NCI-H345 treated with DMSO at 0.1 percent for 48 hours (cell line): ENCODE results near the gene SFTA2.
A peak's percentile ranks its signal among the peaks of the same experiment; 100 is the strongest.

Experiments used
- DNase-seq: peaks from one replicate; lab custom pipeline; 2025; ENCODE audit not compliant: unreplicated experiment; lab: John Stamatoyannopoulos, UW

Gene SFTA2

DNA sequence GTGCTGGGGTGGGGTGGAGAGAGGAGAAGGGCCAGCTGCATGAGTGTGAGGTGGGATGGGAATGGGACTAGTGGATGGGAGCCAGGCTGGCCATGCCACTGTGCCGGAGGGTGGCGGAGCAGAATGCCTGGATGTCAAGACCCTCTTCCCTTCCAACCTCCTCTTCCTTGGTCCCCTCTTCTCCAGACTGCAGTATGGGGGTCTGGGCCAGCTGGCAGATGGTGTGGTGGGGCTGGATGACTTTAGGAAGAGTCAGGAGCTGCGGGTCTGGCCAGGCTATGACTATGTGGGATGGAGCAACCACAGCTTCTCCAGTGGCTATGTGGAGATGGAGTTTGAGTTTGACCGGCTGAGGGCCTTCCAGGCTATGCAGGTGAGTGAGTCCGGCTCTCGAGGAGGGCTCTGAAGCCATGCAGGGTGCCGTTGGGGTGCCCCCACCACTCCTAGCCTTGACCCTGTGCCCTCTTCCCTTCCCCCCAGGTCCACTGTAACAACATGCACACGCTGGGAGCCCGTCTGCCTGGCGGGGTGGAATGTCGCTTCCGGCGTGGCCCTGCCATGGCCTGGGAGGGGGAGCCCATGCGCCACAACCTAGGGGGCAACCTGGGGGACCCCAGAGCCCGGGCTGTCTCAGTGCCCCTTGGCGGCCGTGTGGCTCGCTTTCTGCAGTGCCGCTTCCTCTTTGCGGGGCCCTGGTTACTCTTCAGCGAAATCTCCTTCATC lies 40.0 kb downstream of the SFTA2 start:
- DNase-seq: no peak

DNA sequence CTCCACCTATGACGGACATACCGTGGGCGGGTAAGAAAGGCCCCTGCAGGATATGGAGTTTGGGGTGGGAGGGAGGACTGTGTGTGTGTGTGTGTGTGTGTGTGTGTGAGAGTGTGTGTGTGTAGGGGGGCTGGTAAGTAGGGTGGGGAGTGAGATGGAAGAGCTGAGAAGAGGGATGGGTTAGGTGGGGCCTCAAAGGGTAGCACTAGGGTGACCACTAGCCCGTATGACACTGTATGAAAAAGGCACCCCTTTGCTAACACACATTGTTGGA lies 40.6 kb downstream of the SFTA2 start:
- no peak for DNase-seq

DNA sequence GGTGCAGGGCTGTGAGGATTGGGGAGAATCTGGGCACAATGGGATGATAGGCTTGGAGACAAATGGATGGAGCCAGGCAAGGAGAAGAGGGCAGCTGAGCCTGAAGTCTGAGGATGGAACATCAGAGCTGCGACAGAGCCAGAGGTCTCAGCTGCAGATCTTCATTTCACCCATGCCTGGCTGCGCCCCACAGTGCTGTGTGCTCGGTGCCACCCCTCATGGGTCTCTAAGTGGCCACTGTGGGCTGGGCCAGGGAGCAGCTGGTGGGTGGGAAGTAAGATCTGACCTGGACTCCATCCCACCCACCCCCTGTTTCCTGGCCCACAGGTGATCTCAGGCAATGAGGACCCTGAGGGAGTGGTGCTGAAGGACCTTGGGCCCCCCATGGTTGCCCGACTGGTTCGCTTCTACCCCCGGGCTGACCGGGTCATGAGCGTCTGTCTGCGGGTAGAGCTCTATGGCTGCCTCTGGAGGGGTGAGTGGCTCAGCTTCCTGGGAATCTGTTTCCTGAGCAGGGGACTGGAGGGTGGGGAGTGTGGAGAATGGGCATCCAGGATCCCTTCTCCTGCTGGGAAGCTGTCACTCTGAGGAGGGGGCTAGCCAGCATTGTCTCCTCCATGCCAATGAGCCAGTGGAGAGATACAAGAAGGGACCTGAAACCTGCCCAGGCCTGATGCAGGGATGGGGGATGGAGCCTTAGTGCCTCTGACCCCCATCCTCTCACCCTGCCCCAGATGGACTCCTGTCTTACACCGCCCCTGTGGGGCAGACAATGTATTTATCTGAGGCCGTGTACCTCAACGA lies 41.1 kb downstream of the SFTA2 start:
- no peak for DNase-seq

DNA sequence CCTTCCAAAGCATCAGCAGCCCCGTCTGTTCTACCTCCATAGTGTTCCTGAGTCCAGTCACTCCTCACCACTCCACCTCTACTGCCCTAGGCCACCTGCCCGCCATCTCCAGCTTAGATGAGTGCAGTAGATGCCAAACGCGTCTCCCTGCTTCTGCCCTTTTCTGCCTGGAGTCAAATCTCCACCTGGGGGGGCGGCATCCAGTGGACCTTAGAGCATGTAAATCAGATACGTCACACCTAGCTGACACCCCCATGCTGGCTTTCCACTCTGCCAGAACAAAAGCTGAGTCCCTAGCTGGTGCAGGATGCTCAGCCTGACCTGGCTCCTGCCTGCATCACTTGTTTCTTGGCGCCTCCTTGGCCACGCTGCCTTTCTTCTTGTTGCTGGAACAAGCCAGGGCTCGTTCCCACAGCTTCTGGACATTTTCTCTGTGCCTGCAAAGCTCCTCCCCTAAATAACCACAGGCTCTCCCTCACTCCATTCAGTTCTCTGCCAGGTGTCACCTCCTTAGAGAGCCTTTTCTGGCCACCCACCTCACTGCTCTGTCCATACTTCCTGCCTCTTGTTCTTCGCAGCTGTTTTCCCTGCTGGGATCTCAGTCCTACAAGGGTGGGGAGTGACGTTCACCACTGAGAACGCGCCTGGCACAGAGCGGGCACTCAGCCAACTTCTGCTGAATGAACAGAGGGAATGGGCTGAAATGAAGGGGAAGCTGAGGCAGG lies 41.9 kb downstream of the SFTA2 start:
- peak; percentile 60 for DNase-seq

DNA sequence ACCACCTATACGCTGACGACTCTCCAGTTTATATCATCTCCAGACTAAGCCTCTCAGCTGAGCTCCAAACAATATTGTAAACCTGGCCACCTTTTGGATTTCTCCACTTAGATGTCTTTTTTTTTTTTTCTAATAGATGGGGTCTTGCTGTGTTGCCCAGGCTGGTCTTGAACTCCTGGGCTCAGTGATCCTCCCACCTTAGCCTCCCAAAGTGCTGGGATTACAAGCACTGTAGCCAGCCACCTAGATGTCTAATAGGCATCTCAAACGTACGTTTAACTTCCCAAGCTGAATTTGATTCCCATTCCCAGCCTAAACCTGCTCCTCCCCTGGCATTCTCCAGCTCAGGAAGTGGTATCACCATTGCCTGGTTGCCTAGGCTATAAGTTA lies 42.5 kb downstream of the SFTA2 start:
- DNase-seq: no peak

DNA sequence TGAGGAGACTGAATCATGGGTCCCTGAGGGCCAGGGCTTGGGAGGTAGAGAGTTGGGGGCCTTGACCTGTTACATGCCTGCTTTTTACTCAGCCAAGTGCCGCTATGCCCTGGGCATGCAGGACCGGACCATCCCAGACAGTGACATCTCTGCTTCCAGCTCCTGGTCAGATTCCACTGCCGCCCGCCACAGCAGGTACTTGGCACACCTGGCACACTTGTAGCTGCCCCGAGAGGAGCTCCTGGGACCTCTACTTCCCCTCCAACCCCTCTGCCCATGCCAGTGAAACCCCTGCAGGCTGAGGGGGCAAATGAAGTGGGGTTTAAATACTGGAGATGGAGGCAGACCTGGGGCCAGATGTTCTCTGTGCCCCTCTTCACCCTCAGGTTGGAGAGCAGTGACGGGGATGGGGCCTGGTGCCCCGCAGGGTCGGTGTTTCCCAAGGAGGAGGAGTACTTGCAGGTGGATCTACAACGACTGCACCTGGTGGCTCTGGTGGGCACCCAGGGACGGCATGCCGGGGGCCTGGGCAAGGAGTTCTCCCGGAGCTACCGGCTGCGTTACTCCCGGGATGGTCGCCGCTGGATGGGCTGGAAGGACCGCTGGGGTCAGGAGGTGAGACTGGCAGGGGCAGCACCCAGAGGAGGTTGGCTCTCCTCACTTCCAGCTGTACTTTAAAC lies 43.0 kb downstream of the SFTA2 start:
- no peak for DNase-seq

DNA sequence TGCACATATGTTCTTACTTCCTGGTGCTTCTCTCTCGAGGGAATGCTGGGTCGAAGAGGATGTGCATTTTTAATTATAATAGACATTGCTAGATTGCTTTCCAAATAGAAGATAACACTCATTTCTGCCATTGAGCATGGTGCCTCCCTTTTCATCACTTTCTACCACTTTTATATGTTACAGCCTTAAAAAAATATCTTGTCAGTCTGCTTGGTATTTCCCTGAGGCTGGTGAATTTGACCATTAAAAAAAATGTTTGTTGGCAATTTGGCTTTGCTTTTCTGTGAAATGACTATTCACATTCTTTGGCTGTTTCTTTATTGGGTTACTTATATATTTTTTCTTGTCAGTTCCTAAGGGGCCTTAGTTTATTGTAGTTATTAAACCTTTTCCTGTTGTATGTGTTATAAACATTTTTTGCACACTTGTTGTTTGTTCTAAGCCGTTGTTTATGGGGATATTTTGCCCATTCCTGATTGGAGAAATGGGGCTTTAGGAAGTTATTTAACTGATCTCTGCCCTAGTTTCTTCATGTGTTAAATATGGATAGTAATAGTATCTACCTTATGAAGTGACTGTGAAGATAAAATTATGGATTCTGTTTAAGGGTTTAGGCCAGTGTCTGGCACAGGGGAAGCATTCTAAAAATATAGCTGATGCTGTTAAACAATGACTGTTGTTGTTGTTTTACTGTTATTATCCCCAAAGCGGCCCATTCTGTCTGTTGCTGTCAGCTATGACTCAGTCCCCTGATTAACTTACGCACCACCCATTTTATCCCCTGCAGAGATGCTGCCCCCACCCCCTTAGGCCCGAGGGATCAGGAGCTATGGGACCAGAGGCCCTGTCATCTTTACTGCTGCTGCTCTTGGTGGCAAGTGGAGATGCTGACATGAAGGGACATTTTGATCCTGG lies 43.8 kb downstream of the SFTA2 start:
- DNase-seq: no peak

DNA sequence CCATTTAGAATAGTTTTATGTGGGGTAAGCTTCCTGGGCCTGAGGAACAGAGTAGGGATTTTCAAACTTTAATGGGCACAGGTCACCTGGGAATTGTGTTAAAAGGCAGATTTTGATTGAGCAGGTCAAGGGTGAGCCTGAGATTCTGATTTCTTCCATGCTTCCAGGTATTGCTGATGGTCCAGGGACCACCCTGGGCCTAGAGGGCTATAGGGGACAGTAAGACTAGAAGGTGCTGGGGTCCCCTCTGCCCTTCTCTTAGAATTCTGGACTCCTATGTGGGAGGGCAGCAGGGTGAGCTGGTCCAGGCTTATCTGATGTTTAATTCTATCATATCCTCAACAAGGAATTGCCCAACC lies 45.1 kb downstream of the SFTA2 start:
- DNase-seq: no peak

DNA sequence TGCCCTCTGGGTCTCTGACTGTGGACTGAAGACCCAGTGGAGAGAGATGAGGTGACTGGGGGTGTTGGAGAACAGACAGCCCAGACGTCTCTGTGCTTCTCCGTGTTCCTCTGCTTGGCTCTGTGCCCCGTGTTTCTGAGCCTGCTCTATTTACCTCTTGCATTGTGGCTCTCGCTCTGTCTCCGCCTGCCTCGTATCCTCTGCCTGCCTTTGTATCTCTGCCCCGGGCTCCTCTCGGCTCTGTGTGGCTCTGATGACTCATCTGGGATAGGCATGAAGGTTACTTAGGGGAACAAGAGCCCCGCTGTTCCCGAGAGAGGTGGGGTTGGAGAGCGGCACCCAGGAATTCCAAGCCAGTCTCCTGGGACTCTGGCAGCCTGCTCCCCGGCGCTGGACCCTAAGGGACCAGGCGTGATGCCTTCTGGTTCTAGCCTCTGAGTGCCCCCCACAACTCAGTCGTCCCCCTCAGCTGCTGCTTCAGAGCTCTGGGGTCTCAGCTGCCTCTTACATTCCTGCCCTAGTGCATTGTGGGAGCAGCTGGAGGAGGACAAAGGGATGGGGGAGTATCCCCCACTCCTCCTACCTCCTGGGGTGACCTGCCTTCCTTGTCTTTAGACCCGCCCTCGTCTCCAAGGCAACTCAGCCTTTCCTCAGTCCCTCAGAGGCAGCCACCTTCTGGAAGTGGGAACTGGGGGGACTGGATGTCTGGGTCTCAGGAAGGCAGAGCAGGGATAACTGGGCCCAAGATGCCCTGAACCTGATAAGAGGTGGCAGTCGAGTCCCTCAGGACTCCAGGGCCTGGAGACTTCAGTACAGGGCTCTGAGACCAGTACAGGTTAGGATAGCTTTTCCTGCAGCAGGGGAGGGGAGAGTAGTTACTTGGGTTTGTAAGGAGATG lies 45.7 kb downstream of the SFTA2 start:
- peak; percentile 58 for DNase-seq

DNA sequence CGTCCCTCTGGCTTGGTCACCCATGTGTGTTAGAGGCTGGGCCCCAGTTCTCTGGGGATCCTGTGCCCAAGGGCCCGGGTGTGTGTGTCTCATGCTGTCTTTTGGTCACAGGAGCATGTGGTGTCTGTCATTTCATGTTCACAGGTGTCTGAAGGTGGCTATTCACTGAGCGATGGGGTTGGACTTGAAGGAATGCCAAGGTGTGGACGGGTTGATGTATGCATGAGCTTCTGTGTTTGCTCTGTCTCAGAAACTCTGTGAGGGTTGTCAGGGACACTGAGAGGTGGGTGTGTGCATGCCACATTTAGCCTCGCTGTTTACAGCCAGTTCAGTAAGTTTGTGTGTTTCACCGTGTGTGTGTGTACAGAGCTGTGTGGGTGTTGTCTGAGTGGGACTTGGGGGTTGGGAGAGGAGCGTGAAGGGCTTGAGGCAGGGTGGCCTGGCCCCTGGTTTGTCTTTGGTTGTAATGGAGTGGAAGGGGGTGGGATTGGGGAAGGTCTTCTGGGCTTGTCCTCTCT lies 46.4 kb downstream of the SFTA2 start:
- peak; percentile 33 for DNase-seq

DNA sequence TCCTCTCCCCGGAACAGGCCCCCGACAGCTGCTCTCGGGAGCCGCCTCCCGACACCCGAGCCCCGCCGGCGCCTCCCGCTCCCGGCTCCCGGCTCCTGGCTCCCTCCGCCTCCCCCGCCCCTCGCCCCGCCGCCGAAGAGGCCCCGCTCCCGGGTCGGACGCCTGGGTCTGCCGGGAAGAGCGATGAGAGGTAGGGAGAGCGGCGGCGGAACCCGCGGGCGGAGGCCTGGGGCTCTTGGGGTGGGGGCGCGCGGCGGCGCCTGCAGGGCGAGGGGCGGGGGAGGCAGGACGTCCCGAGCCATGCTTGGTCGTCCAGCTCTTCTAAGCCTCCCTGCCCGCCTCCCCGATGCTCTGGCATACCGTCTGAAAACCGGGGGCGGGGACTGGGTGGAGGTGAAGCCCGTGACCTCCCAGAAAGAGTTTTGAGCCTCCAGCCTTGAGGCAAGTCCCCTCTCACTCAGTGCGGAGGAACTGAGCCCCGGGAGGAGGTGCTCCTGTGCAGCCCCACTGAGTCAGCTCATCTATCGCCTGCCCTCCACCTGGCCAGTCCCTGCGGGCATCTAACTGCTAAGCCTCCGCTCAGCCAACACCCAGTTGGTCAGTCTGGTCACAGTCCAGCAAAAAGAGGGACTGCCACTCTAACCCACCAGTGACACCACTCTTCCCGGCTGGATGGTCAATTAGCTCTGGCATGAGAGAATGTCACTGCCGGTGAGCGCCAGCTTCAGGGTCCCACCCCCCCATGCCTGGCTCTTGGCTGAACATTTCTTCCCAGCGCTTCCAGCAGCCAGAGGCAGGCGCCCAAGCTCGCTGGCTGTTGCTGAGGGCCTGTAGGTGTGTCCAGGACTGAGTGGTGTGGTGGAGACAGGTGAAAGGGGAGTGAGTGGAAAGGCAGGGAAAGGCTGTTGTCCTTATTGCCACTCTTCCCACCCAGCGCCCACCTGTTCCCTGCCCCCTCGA lies 47.2 kb downstream of the SFTA2 start:
- DNase-seq: peak; percentile 19

DNA sequence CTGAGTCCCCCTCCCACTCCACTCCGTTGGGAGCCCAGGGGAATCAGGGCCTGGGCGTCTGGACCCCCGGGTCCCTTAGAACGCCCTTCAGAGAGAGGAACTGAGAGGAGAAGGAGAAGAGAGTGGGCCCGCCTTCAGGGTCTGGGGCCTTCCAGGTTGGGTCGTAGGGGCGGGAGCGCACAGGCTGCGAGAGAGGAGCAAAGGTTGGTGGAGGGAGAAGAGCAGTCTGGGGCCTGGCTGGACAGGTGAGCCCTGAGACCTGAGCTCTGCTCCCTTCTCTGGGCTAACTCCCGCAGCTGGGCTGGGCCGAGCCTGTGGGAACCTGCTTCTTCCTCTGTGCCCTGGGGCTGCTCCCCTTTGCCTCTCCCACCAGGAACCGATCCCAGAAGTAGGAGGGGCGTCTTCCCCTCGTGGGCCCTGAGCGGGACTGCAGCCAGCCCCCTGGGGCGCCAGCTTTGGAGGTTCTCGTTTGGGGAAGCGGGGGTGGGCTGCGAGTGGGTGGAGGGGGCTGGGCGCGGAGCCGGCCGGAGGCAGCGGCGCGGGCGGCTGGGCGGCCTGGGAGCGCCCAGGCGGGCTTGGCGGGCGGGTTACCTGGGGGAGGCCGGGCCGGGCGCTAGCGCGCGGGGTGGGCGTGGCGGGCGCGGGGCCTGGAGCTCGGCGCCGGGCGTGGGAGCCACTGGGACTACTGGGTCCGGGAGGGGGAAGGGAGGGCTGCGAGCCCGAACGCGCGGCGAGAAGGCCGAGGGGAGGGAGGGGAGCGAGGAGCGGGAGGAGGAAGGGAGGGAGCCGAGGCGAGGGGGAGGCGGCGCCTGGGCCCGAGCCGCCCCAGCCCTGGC lies 48.1 kb downstream of the SFTA2 start, which contains the start of gene DDR1:
DDR1 (plus strand) TSS at position 835 of the 836 bp plus-strand sequence. CDS start 4,211 bp downstream, outside the sequence.
- peak; percentile 42 for DNase-seq

DNA sequence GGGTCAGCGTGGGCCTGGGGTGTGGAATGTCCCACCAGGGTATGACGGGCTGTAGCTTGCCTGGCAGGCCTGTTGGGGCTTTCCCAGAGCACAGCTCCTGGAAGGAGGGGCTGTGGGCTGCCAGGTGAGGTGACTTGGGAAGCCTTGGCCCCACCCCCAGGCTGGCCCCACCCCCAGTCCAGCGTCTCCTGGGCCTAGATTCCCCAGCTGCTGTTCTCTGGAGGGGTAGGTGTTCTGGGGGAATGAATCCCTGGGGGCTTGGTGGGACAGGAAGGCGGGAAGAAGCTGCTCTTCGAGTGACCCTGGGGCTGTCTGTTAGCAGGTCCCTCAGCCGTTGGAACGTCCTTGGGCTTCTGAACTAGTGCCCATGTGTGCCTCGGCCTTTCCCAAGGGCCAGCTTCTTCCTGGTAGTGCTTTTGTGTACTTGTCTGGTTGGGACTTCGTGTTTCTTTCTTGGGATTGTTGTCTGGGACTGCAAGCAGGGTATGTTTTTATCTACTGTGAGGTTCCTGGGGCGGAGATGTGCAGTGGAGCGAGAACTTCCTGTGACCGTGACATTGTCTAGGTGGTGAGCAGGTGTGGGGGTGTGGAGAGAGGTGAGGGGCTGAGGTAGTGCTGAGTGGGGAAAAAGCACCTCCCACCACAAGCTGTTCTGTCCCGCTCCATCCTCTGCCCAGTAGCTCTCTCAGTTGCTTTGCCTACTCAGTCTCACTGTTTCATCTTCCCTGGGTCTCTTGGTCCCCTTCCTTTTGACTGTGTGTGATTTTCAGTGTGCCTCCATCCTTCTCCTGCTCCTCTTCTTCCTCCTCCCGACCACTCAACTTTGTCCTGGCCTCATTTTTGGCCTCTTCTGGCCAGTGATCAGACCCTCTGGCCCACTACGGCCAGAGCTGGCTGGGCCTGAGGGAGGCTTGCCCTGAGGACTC lies 48.9 kb downstream of the SFTA2 start:
- DNase-seq: peak; percentile 58

DNA sequence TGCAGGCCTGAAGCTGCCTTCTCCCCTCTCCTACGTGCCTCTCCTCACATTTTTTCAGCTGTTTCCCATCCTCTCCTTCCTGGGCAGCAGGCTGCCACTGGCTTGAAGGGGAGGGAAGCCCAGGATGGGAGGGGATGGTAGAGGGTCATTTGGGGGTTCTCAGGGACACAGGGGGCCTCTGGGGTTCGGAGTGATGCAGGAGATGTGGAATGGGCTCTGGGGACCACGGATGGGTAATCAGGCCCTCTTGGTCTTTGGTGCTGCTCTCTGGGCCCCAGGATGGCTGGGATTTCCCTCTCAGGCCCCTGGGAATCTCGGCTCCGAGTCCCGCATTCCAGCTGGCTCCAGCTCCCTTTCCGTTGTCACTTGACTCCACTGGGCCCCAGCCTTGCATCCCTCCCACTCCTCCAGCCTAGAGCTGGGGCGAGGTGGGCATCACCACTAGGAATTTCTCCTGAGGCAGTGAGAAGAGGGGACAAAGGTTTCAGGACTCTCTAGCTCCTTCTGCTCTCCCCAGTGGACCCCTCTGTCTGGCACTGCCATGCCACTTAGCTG lies 49.7 kb downstream of the SFTA2 start:
- no peak for DNase-seq

DNA sequence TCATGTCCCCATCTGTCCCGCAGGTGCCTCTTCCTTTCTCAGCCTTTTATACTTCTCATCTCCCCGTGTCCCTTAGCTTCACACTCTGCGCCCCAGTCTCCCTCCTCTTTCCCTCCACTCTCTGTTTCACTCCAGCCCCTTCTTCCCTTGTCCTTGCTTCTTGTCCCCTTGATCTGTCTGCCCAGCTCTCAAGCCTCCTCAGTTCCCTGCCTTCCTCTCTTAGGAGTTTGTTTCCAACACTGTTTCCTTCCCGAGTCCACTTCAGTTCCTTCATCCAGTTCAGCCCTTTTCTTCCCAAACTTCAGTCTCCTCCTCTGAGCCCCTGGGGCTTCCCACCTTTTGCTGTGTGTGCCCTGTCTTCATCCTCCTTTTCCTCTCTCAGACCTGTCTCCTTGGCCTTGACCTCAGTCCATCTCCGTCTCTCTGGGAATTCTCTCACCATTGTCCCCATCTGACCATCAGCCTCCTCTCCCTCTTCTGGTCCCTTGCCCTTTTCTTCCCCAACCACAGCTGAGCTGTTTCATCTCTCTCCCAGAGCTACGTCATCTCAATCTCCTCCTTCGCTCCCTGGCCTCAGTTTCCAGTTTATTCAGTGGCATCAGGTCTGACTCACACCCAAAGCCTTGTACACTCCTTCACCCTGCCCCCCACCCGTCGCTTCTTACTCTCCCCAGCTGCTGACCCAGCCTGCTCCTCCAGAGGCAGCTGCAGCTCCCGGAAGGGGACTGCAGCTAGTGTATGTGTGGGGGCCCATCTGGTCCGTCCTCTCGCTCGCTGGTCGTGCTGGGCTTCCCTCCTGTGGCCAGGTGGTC lies 50.4 kb downstream of the SFTA2 start:
- no peak for DNase-seq
